Naive B cell (primary cell): ENCODE data around the gene EXOC4. TPM values are rescaled to one million over a fixed set of nuclear protein-coding genes. Genes with fewer than 3 reads are reported as not detected.

Experiments
- ATAC-seq, 2 donors: fragments of 150-1000 bp; cut with Tn5 transposase; 2 replicates each; pipeline ENCODE4 v1.10.0; 2021; ENCODE audit warnings: low read depth in 2 of 2, mild to moderate bottlenecking in 2 of 2, moderate library complexity in 2 of 2
- DNase-seq: peaks from one replicate; pipeline ENCODE4 v3.0.0; 2022
- H3K27ac Mint-ChIP-seq, 6 donors: one replicate each; pipeline ENCODE4 v1.8.0; 2020 to 2022; ENCODE audit warnings: mild to moderate bottlenecking in 6 of 6, mixed read lengths in 6 of 6, moderate library complexity in 5 of 6, inconsistent platforms in 2 of 6
- H3K27me3 Mint-ChIP-seq, 3 donors: one replicate each; pipeline ENCODE4 v1.8.0; 2021 to 2022; ENCODE audit warnings: mixed read lengths in 3 of 3, mild to moderate bottlenecking in 1 of 3
- H3K36me3 Mint-ChIP-seq, 2 donors: one replicate each; pipeline ENCODE4 v1.8.0; 2020 to 2022; ENCODE audit warnings: mixed read lengths in 2 of 2, inconsistent platforms in 1 of 2, mild to moderate bottlenecking in 1 of 2
- H3K4me1 Mint-ChIP-seq, 3 donors: one replicate each; pipeline ENCODE4 v1.8.0; 2020 to 2022; ENCODE audit warnings: mixed read lengths in 3 of 3, inconsistent platforms in 1 of 3, mild to moderate bottlenecking in 1 of 3, moderate library complexity in 1 of 3
- H3K4me3 Mint-ChIP-seq, 8 donors: one replicate each; pipeline ENCODE4 v1.8.0; 2020 to 2022; ENCODE audit warnings: mild to moderate bottlenecking in 8 of 8, mixed read lengths in 8 of 8, moderate library complexity in 8 of 8, inconsistent platforms in 2 of 8
- H3K9me3 Mint-ChIP-seq, 7 donors: one replicate each; pipeline ENCODE4 v1.8.0; 2020 to 2022; ENCODE audit warnings: mixed read lengths in 7 of 7, mild to moderate bottlenecking in 5 of 7, inconsistent platforms in 2 of 7, moderate library complexity in 1 of 7
- polyA plus RNA-seq, 6 donors: library from polyadenylated mRNA; unstranded; fragments of 300-500 nt; fragmentation: Illumina TruSeq; gene quantifications; one replicate each; pipeline ENCODE4 v1.2.3, GENCODE V29; 2021; ENCODE audit warnings: low read depth in 6 of 6

EXOC4 gene
- polyA plus RNA-seq, 6 donors from 2014 or later, result 39.9 to 59.7 (median 47.2) TPM

DNA sequence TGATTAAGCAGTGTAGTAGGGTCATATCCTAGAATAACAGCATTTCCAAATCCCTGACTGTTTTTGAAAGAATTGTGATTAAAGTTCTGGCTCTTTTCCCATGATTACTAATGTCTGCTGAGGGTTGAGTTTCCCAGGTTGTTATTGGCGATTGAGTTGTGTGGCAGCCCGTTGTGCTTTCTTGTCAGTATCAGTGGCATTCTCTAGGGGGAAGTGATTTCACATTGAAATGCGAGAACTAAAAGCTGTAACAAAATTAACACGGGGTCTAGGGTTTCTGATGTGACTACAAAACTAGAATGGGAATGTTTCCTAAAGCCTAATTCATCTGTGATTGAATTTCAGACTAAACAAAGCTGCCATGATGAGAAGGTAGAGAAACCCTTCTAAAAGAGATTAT is 349.4 kb downstream of the EXOC4 start:
- no peak for ATAC-seq
- peaks cover 0 to 12% (median 0%) of the 10 kb centered on the region in 3 donors for H3K4me1 Mint-ChIP-seq
- H3K9me3 Mint-ChIP-seq, result peaks cover 0 to 6% (median 0%) of the 10 kb centered on the region in 7 donors

GRCh38 chr7:133606991-133607390 is 354.1 kb downstream of the EXOC4 start:
- no peak for ATAC-seq
- peaks cover 0 to 10% (median 0%) of the 10 kb centered on the region in 3 donors for H3K4me1 Mint-ChIP-seq
- DNase-seq, result no peak
- peaks cover 0 to 6% (median 0%) of the 10 kb centered on the region in 7 donors for H3K9me3 Mint-ChIP-seq
- H3K27ac Mint-ChIP-seq, result no peak overlapping the region
- no peak overlapping the region for H3K4me3 Mint-ChIP-seq
- peaks cover 8 to 10% of the 10 kb centered on the region in 2 donors for H3K36me3 Mint-ChIP-seq
- no peaks in the 10 kb centered on the region for H3K27me3 Mint-ChIP-seq

More for the DNA sequence above, 349.4 kb downstream of the EXOC4 start:
- Mint-ChIP-seq H3K4me3 (no peak overlapping the region), H3K27ac (peak overlapping the region in 1 of 6 donors; percentile 53), H3K27me3 (no peaks in the 10 kb centered on the region), H3K36me3 (peaks cover 0 to 10% of the 10 kb centered on the region in 2 donors)
- DNase-seq, result no peak

DNA sequence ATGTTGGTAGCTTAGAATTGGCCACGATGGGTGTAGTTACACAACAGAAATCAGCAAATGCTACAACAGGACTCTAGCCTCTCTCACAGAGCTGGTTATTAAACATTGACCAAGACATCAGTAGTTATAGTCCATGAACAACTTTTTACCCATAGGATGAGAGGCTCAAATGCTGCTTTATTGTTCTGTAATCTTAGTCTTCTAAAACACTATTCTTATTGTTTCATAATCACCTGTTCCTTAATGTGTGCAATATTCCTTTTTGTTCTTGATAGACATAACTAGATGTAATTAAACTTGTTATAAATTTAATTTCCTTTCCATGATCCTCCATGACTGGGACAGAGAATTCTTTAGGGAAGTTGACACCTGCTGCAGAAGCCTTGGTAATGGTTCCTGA is 356.9 kb downstream of the EXOC4 start:
- Mint-ChIP-seq H3K9me3 (peaks cover 0 to 9% (median 0%) of the 10 kb centered on the region in 7 donors), H3K36me3 (peaks cover 8 to 10% of the 10 kb centered on the region in 2 donors), H3K27ac (no peak overlapping the region), H3K4me1 (peaks cover 0 to 15% (median 0%) of the 10 kb centered on the region in 3 donors), H3K27me3 (no peaks in the 10 kb centered on the region), H3K4me3 (no peak overlapping the region)
- ATAC-seq, result no peak
- no peak for DNase-seq

- no peak for ATAC-seq
- H3K36me3 Mint-ChIP-seq, result peaks cover 0 to 8% of the 10 kb centered on the region in 2 donors
- DNase-seq, result no peak
- H3K4me1 Mint-ChIP-seq, result peaks cover 0 to 5% (median 0%) of the 10 kb centered on the region in 3 donors
- H3K27me3 Mint-ChIP-seq, result no peaks in the 10 kb centered on the region
- no peak overlapping the region for H3K4me3 Mint-ChIP-seq
- H3K9me3 Mint-ChIP-seq, result peaks cover 0 to 3% (median 0%) of the 10 kb centered on the region in 7 donors
- H3K27ac Mint-ChIP-seq, result no peak overlapping the region
These were observed 359.1 kb downstream of the EXOC4 start for GRCh38 chr7:133611955-133612354.

- H3K27ac Mint-ChIP-seq, result no peak overlapping the region
- H3K4me3 Mint-ChIP-seq, result no peak overlapping the region
- ATAC-seq (no peak), DNase-seq (no peak)
- peaks cover 0 to 5% (median 0%) of the 10 kb centered on the region in 3 donors for H3K4me1 Mint-ChIP-seq
- no peaks in the 10 kb centered on the region for H3K27me3 Mint-ChIP-seq
- peaks cover 0 to 3% (median 0%) of the 10 kb centered on the region in 7 donors for H3K9me3 Mint-ChIP-seq
- H3K36me3 Mint-ChIP-seq, result peaks cover 0 to 11% of the 10 kb centered on the region in 2 donors
These were observed 360.4 kb downstream of the EXOC4 start for GRCh38 chr7:133613250-133613790.

DNA sequence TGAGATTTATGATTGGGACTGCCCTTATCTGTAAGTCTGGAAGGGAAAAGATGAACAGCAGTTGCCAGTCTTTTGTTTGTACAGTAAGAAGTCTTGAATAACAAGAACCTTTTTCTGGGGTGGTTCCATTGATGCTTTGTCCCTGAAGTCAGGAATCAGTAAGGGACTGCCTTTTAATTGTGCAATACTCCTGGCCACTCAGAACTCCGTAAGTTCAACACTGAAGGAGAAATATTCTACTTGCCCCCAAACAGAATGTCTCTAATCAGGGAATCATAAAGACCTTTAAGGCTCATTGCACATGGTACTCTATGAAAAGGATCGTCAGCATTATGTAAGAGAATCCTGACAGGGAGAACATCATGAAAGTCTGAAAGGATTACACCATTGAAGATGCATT is 361.4 kb downstream of the EXOC4 start:
- Mint-ChIP-seq H3K4me1 (peaks cover 0 to 5% (median 0%) of the 10 kb centered on the region in 3 donors), H3K9me3 (peaks cover 0 to 3% (median 0%) of the 10 kb centered on the region in 7 donors), H3K4me3 (no peak overlapping the region), H3K27me3 (no peaks in the 10 kb centered on the region), H3K27ac (no peak overlapping the region), H3K36me3 (peaks cover 0 to 14% of the 10 kb centered on the region in 2 donors)
- ATAC-seq, result no peak
- no peak for DNase-seq

DNA sequence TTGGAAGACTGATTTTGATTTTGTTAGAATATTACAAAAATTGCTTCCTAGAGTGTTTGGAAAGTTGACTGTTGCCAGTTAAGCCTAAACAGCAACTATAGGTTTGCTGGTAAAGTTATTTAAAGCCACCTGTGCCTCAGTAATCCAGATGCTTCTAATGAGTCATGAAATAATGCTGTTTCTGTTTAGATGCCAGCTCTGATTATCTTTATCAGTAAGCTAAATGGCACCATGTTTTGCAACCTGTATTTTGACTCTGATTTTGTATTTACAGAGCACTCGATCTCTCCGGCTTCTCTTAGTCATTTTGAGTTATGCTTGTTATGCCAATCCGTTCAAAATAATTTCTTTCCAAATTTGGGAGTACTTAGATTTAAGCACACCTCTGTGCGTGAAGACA is 366.1 kb downstream of the EXOC4 start:
- no peaks in the 10 kb centered on the region for H3K4me1 Mint-ChIP-seq
- ATAC-seq (no peak), DNase-seq (no peak)
- H3K36me3 Mint-ChIP-seq, result peaks cover 0 to 6% of the 10 kb centered on the region in 2 donors
- no peak overlapping the region for H3K27ac Mint-ChIP-seq
- H3K9me3 Mint-ChIP-seq, result no peaks in the 10 kb centered on the region
- no peaks in the 10 kb centered on the region for H3K27me3 Mint-ChIP-seq
- H3K4me3 Mint-ChIP-seq, result no peak overlapping the region

DNA sequence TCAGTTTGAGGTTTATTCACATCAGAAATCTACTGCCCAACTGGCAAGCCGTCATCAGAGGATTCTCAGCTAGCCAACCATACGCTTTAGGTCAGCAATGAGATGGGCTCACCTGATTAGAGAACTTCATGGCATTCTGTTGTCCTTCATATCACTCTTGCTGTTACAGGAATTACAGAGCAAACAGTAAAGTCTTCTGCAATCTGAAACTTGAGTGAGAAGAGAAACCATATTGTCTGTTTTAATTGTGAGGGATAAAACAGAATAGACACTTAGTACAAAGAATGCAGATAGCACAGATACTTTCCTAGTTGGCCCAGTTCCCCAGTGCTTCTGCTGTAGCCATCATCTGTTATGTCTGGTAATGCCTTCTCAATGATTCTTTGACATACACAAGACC is 366.6 kb downstream of the EXOC4 start:
- no peak overlapping the region for H3K4me3 Mint-ChIP-seq
- DNase-seq (no peak), ATAC-seq (no peak)
- no peaks in the 10 kb centered on the region for H3K4me1 Mint-ChIP-seq
- no peak overlapping the region for H3K27ac Mint-ChIP-seq
- peaks cover 0 to 6% of the 10 kb centered on the region in 2 donors for H3K36me3 Mint-ChIP-seq
- no peaks in the 10 kb centered on the region for H3K9me3 Mint-ChIP-seq
- no peaks in the 10 kb centered on the region for H3K27me3 Mint-ChIP-seq

GRCh38 chr7:133623721-133624120 is 370.8 kb downstream of the EXOC4 start:
- ATAC-seq, result no peak

GRCh38 chr7:133625046-133625445 is 372.2 kb downstream of the EXOC4 start:
- no peak overlapping the region for H3K27ac Mint-ChIP-seq
- no peak for DNase-seq
- H3K27me3 Mint-ChIP-seq, result no peaks in the 10 kb centered on the region
- H3K9me3 Mint-ChIP-seq, result no peaks in the 10 kb centered on the region
- H3K4me1 Mint-ChIP-seq, result no peaks in the 10 kb centered on the region
- ATAC-seq, result no peak
- H3K4me3 Mint-ChIP-seq, result no peak overlapping the region
- H3K36me3 Mint-ChIP-seq, result peaks cover 2 to 18% of the 10 kb centered on the region in 2 donors

More at GRCh38 chr7:133623721-133624120, 370.8 kb downstream of the EXOC4 start:
- peaks cover 0 to 13% of the 10 kb centered on the region in 2 donors for H3K36me3 Mint-ChIP-seq
- H3K4me3 Mint-ChIP-seq, result no peak overlapping the region
- H3K4me1 Mint-ChIP-seq, result no peaks in the 10 kb centered on the region
- no peaks in the 10 kb centered on the region for H3K9me3 Mint-ChIP-seq
- no peak overlapping the region for H3K27ac Mint-ChIP-seq
- DNase-seq, result no peak
- no peaks in the 10 kb centered on the region for H3K27me3 Mint-ChIP-seq

DNA sequence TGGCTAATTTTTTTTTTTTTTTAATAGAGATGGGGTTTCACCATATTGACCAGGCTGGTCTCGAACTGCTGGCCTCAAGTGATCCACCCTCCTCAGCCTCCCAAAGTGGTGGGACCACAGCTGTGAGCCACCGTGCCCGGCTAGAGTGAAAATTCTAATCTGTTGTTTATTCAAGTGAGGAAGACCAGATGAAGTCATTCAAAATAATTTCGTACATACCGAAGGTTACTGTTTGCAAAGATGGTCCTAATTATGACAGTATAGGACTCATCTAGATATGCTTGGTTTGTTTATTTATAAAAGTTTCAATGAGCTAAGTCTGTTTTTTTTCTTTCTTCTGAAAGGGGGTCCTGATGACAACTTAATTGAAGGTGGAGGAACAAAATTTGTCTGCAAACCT is 376.8 kb downstream of the EXOC4 start:
- H3K9me3 Mint-ChIP-seq, result peaks cover 0 to 10% (median 4%) of the 10 kb centered on the region in 7 donors
- DNase-seq (no peak), ATAC-seq (no peak)
- H3K27me3 Mint-ChIP-seq, result no peaks in the 10 kb centered on the region
- no peak overlapping the region for H3K4me3 Mint-ChIP-seq
- H3K36me3 Mint-ChIP-seq, result peaks cover 9 to 45% of the 10 kb centered on the region in 2 donors
- no peak overlapping the region for H3K27ac Mint-ChIP-seq
- H3K4me1 Mint-ChIP-seq, result no peaks in the 10 kb centered on the region

- H3K9me3 Mint-ChIP-seq, result peaks cover 0 to 10% (median 4%) of the 10 kb centered on the region in 7 donors
- no peak for ATAC-seq
- no peak for DNase-seq
- H3K4me3 Mint-ChIP-seq, result no peak overlapping the region
- H3K4me1 Mint-ChIP-seq, result no peaks in the 10 kb centered on the region
- H3K27me3 Mint-ChIP-seq, result no peaks in the 10 kb centered on the region
- H3K36me3 Mint-ChIP-seq, result peaks cover 9 to 35% of the 10 kb centered on the region in 2 donors
- H3K27ac Mint-ChIP-seq, result no peak overlapping the region
These were observed 380.2 kb downstream of the EXOC4 start for GRCh38 chr7:133633055-133633454.

DNA sequence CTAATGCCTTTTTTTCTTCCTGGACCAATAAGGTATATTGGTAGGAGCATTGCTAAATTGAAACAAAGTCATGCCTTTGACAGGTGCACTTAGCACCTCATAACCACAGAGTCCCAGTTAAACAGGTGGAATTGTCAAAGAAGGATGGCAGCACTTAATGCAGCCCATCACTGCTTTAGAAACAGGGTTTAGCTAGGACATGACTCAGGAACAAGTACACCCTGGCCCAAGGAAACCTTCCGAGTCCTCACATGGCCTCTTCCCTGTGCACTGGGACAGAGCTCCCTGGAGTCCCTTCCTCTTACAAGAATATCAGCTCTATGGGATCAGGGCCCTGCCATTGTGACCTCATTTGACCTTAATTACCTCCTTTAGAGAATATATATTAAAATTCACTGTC is 382.7 kb downstream of the EXOC4 start:
- Mint-ChIP-seq H3K36me3 (peaks cover 1 to 21% of the 10 kb centered on the region in 2 donors), H3K27ac (no peak overlapping the region), H3K4me3 (no peak overlapping the region), H3K9me3 (peaks cover 0 to 10% (median 4%) of the 10 kb centered on the region in 7 donors), H3K4me1 (no peaks in the 10 kb centered on the region), H3K27me3 (no peaks in the 10 kb centered on the region)
- ATAC-seq, result no peak
- no peak for DNase-seq

GRCh38 chr7:133638857-133639256 is 386.0 kb downstream of the EXOC4 start:
- Mint-ChIP-seq H3K36me3 (peaks cover 18 to 22% of the 10 kb centered on the region in 2 donors), H3K9me3 (peaks cover 0 to 1% (median 0%) of the 10 kb centered on the region in 7 donors), H3K27me3 (no peaks in the 10 kb centered on the region), H3K4me1 (no peaks in the 10 kb centered on the region), H3K4me3 (no peak overlapping the region), H3K27ac (no peak overlapping the region)
- ATAC-seq (no peak), DNase-seq (no peak)
